ENCODE results near the gene HNRNPUL1.
"Not testable (repeated sequence)": the region's sequence is repeated elsewhere in the genome, so short reads cannot be mapped to it uniquely, and the experiment has no call there.

The HNRNPUL1 gene

GRCh38 chr19:41273076-41273475, 8.9 kb downstream of the HNRNPUL1 start:
- Histone ChIP-seq H3K27me3 (replicated peaks; ENCODE audit: control insufficient read depth, insufficient read depth, low read length) (no peaks in the 10 kb centered on the region), H3K36me3 (ENCODE audit: control insufficient read depth, insufficient read depth, low read length) (peaks cover 54% of the 10 kb centered on the region), H3K4me3 (replicated peaks; ENCODE audit: low read depth, low read length) (no peak overlapping the region)
- TF ChIP-seq CTCF (IDR thresholded peaks at IDR 0.05; ENCODE audit: insufficient read depth, low read length, poor library complexity, severe bottlenecking) = no peak
- DNase-seq (ENCODE audit: extremely low read depth, insufficient read length) = no peak

GRCh38 chr19:41274802-41275201, 10.6 kb downstream of the HNRNPUL1 start:
- DNase-seq (ENCODE audit: extremely low read depth, insufficient read length) = no peak
- Histone ChIP-seq H3K27me3 (replicated peaks; ENCODE audit: control insufficient read depth, insufficient read depth, low read length) (no peaks in the 10 kb centered on the region), H3K36me3 (ENCODE audit: control insufficient read depth, insufficient read depth, low read length) (peaks cover 49% of the 10 kb centered on the region), H3K4me3 (replicated peaks; ENCODE audit: low read depth, low read length) (no peak overlapping the region)
- no peak for TF ChIP-seq CTCF (IDR thresholded peaks at IDR 0.05; ENCODE audit: insufficient read depth, low read length, poor library complexity, severe bottlenecking)

DNA sequence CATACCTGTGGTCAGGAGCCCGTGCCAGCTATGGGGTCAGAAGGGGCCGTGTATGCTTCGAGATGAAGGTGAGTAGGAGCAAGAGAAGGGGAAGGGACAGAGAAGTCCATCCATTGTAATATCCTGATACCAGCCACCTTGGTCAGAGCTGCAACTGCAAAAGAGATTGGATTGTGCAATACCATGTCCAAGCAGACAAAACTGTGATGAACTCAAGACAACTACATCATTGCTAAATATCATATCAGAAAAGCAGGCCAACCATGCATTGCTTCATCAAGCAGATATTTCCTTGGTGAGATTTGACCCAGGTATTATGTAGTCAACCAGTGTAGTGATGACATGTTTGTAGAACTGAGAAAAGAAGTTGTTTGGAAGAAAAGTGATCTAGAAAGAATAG, 12.1 kb downstream of the HNRNPUL1 start:
- H3K27me3 ChIP-seq (replicated peaks; ENCODE audit: control insufficient read depth, insufficient read depth, low read length) = no peaks in the 10 kb centered on the region
- no peak for TF ChIP-seq CTCF (IDR thresholded peaks at IDR 0.05; ENCODE audit: insufficient read depth, low read length, poor library complexity, severe bottlenecking)

GRCh38 chr19:41278478-41278877, 14.3 kb downstream of the HNRNPUL1 start:
- H3K27me3 ChIP-seq (replicated peaks; ENCODE audit: control insufficient read depth, insufficient read depth, low read length) = no peaks in the 10 kb centered on the region
- H3K4me3 ChIP-seq (replicated peaks; ENCODE audit: low read depth, low read length) = no peak overlapping the region
- DNase-seq (ENCODE audit: extremely low read depth, insufficient read length) = no peak
- no peak for TF ChIP-seq CTCF (IDR thresholded peaks at IDR 0.05; ENCODE audit: insufficient read depth, low read length, poor library complexity, severe bottlenecking)
- H3K36me3 ChIP-seq (ENCODE audit: control insufficient read depth, insufficient read depth, low read length) = peaks cover 37% of the 10 kb centered on the region

More for the DNA sequence above, 12.1 kb downstream of the HNRNPUL1 start:
- no peak for DNase-seq (ENCODE audit: extremely low read depth, insufficient read length)
- H3K36me3 ChIP-seq (ENCODE audit: control insufficient read depth, insufficient read depth, low read length) = peaks cover 52% of the 10 kb centered on the region
- no peak overlapping the region for H3K4me3 ChIP-seq (replicated peaks; ENCODE audit: low read depth, low read length)

- H3K36me3 ChIP-seq (ENCODE audit: control insufficient read depth, insufficient read depth, low read length) = peaks cover 26% of the 10 kb centered on the region
- H3K4me3 ChIP-seq (replicated peaks; ENCODE audit: low read depth, low read length) = no peak overlapping the region
- no peak for TF ChIP-seq CTCF (IDR thresholded peaks at IDR 0.05; ENCODE audit: insufficient read depth, low read length, poor library complexity, severe bottlenecking)
- no peak for DNase-seq (ENCODE audit: extremely low read depth, insufficient read length)
- no peaks in the 10 kb centered on the region for H3K27me3 ChIP-seq (replicated peaks; ENCODE audit: control insufficient read depth, insufficient read depth, low read length)
Measured at GRCh38 chr19:41288673-41289530, 24.7 kb downstream of the HNRNPUL1 start.

- peaks cover 33% of the 10 kb centered on the region for H3K36me3 ChIP-seq (ENCODE audit: control insufficient read depth, insufficient read depth, low read length)
- not testable (repeated sequence) for H3K4me3 ChIP-seq (replicated peaks; ENCODE audit: low read depth, low read length); H3K27me3 ChIP-seq (replicated peaks; ENCODE audit: control insufficient read depth, insufficient read depth, low read length); DNase-seq (ENCODE audit: extremely low read depth, insufficient read length)
Measured at GRCh38 chr19:41289814-41290213, 25.6 kb downstream of the HNRNPUL1 start.

Data from GM06990 (cell line).